ENCODE data around the gene FKBP15.

DNA sequence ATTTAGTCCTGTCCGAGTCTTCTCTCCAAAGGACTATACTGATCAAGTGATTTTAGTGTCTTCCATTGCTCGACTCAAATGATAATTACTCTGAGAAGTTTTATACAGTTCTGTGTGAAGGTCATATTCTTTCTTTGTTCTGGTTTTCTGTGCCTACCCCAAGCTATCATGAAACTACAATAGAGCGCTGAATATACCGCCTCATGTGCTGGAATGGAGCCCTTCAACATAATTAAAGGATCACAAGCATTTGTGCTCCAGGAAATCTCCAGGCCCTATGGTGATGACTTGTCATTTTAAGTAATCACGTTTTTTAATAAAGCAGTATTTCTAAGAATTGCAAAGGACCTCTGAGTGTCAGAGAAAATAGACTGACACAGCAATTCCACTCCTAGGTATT lies 81.1 kb downstream of the FKBP15 start:
- TF ChIP-seq, protein P1, sequence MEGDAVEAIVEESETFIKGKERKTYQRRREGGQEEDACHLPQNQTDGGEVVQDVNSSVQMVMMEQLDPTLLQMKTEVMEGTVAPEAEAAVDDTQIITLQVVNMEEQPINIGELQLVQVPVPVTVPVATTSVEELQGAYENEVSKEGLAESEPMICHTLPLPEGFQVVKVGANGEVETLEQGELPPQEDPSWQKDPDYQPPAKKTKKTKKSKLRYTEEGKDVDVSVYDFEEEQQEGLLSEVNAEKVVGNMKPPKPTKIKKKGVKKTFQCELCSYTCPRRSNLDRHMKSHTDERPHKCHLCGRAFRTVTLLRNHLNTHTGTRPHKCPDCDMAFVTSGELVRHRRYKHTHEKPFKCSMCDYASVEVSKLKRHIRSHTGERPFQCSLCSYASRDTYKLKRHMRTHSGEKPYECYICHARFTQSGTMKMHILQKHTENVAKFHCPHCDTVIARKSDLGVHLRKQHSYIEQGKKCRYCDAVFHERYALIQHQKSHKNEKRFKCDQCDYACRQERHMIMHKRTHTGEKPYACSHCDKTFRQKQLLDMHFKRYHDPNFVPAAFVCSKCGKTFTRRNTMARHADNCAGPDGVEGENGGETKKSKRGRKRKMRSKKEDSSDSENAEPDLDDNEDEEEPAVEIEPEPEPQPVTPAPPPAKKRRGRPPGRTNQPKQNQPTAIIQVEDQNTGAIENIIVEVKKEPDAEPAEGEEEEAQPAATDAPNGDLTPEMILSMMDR (IDR thresholded peaks at IDR 0.05; ENCODE audit: insufficient read depth, low read depth, low read length) = no peak
- no peak for TF ChIP-seq EZH2 (IDR thresholded peaks at IDR 0.05; ENCODE audit: insufficient read depth, low read length)

Data from astrocyte (in vitro differentiated cells and primary cell).